ENCODE measurements around the gene SULT6B1.

Gene SULT6B1

GRCh38 chr2:37223131-37223530, 34.7 kb upstream of the SULT6B1 start:
- no peak for TF ChIP-seq CTCF (IDR thresholded peaks at IDR 0.05)

GRCh38 chr2:37219046-37219445, 30.6 kb upstream of the SULT6B1 start:
- no peak for TF ChIP-seq CTCF (IDR thresholded peaks at IDR 0.05)

DNA sequence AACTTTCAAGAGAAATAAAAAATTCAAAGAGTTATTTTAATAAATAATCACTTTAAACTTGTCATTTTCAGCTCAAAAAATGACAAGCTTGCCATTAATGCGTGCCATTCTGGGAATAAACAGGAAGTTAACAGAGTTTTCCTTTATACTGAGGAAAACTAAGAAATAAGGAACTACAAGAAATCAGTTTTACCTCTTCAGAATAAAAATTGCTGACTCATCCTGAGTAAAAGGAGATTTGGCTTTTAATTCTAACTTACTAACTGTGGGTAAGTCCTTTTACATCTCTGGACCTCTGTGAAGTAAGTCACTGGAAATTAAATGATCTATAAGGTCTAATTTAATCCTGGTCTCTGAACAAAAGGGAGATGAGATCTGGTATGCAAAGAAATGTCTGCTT, 26.8 kb upstream of the SULT6B1 start:
- TF ChIP-seq CTCF (IDR thresholded peaks at IDR 0.05) = no peak

DNA sequence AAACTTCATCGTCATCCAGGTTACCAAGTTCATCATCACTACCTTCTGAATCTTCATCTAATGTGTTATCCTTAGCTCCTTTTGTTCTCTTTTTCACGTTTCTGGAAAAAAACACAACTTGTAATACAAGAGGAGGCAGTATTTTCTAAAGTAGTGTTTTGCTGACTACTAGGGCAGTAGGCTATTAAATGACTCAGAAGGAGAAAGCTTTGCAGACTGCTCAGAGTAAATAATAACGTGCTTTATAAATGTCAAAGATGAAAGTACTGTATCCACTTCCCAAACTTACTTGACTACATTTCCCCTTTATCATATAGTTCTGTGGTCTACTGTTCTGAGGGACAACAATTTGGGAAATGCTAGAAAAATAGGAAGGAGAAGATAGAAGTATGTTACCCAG, 23.5 kb upstream of the SULT6B1 start:
- no peak for TF ChIP-seq CTCF (IDR thresholded peaks at IDR 0.05)

DNA sequence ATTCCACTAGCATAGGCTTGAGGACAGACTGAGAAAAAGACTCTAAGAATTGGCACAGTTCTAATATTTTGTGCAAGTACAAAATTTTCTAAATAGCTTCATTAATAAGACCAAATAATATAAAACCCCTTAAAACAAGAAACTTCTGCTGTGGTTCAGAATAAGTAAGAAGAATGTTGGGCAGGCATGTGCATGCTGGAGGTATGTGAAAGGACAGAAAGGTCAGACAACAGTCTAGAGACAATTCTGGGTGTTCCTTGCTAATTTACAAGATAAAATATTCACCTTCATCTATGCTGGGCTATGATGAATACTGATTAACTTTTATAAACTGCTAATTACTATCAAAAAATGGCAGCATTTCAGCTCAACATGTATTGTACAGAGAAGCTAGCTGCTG, 22.7 kb upstream of the SULT6B1 start:
- no peak for TF ChIP-seq CTCF (IDR thresholded peaks at IDR 0.05)

DNA sequence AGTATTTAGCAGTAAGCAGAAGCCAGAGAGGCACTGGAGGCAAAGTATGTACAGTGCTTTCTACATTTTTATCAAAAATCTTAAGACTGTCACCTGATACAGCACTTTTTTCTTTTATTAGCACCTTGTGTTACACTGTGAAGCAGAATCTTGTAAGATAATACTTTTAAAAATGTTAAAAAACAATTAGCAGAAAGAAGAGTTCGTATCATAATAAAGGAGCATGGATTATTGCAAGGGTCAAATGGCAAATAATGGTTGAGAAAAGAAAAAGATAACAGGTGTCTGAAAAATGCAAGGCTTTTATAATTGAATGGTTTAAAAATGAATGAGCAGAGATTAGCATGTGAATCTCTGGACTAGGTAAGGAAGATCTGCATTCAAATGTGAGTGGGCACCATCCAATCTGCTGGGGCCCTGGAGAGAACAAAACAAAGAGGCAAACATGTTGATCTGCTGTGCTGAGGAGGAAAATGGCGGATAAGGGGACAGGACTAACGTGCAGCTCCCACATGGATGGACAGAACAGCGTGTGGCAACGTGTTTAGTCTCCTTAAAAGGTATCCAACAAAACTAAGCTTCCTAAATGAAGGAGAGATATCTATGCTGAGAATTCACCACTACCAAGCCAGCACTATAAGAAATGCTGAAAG, 17.3 kb upstream of the SULT6B1 start:
- TF ChIP-seq CTCF (IDR thresholded peaks at IDR 0.05) = no peak

- no peak for TF ChIP-seq CTCF (IDR thresholded peaks at IDR 0.05)
Measured at GRCh38 chr2:37203708-37204107, 15.2 kb upstream of the SULT6B1 start.

- TF ChIP-seq CTCF (IDR thresholded peaks at IDR 0.05) = no peak
Measured at GRCh38 chr2:37201766-37202165, 13.3 kb upstream of the SULT6B1 start.
